Common myeloid progenitor, CD34-positive (primary cell): ENCODE measurements around the gene ZNF304.
"Not testable (repeated sequence)": the region's sequence is repeated elsewhere in the genome, so short reads cannot be mapped to it uniquely, and the experiment has no call there.

Experiments
- CTCF ChIA-PET: fragments of 350-600 bp; sonication (Branson Sonifier 250); formaldehyde crosslinking; loops from one replicate; lab custom pipeline; 2021; ENCODE audit warnings: antibody characterized with exemption; lab: Charles Lee
- POLR2A ChIA-PET: fragments of 350-600 bp; sonication (Branson Sonifier 250); formaldehyde crosslinking; loops from one replicate; lab custom pipeline; 2021; ENCODE audit warnings: antibody characterized with exemption; lab: Charles Lee
- DNase-seq, 3 donors: peaks; one replicate each; pipeline versions ENCODE4 v3.0.0 to v3.0.0-alpha.2; 2013
- H3K27ac ChIP-seq, 2 experiments: 1 replicate in 1 of 2; 2 replicates in 1 of 2; pipeline ENCODE4 v1.7.0; 2013; ENCODE audit warnings: inconsistent platforms in 2 of 2, low read length in 2 of 2, mild to moderate bottlenecking in 2 of 2, low read depth in 1 of 2, moderate library complexity in 1 of 2; ENCODE audit not compliant: severe bottlenecking in 2 of 2, insufficient read depth in 1 of 2, poor library complexity in 1 of 2
- H3K27me3 ChIP-seq, 5 experiments: replicated peaks in 2 of 5; 1 replicate in 3 of 5; 2 replicates in 2 of 5; pipeline versions ENCODE4 v1.6.1 to v1.7.0; 2013; ENCODE audit warnings: low read length in 4 of 5, mild to moderate bottlenecking in 2 of 5, moderate library complexity in 2 of 5, inconsistent platforms in 1 of 5; ENCODE audit not compliant: insufficient read depth in 5 of 5, control insufficient read depth in 4 of 5
- H3K36me3 ChIP-seq, 4 experiments: 1 replicate in 2 of 4; 2 replicates in 2 of 4; pipeline versions ENCODE4 v1.6.1 to v1.7.0; 2013; ENCODE audit warnings: low read length in 3 of 4, control low read depth in 1 of 4, mild to moderate bottlenecking in 1 of 4; ENCODE audit not compliant: control insufficient read depth in 4 of 4, insufficient read depth in 4 of 4
- H3K4me1 ChIP-seq, 4 experiments: 1 replicate in 3 of 4; 2 replicates in 1 of 4; pipeline versions ENCODE4 v1.6.1 to v1.7.1; 2013; ENCODE audit warnings: low read length in 3 of 4, mild to moderate bottlenecking in 3 of 4, control low read depth in 1 of 4, inconsistent platforms in 1 of 4, moderate library complexity in 1 of 4; ENCODE audit not compliant: control insufficient read depth in 4 of 4, insufficient read depth in 4 of 4; ENCODE audit errors: control extremely low read depth in 1 of 4
- H3K4me3 ChIP-seq, 7 experiments: 1 replicate in 4 of 7; 2 replicates in 3 of 7; pipeline versions ENCODE4 v1.5.1 to v1.7.0; 2013; ENCODE audit warnings: mild to moderate bottlenecking in 7 of 7, low read length in 6 of 7, moderate library complexity in 6 of 7, inconsistent platforms in 2 of 7, low read depth in 2 of 7, control low read depth in 1 of 7; ENCODE audit not compliant: insufficient read depth in 4 of 7, control insufficient read depth in 1 of 7; ENCODE audit errors: extremely low read depth in 1 of 7
- H3K9me3 ChIP-seq, 5 experiments: 1 replicate in 4 of 5; 2 replicates in 1 of 5; pipeline versions ENCODE4 v1.6.1 to v1.7.1; 2013; ENCODE audit warnings: low read length in 4 of 5, mild to moderate bottlenecking in 2 of 5, inconsistent platforms in 1 of 5, low read depth in 1 of 5, moderate library complexity in 1 of 5; ENCODE audit not compliant: control insufficient read depth in 4 of 5, insufficient read depth in 2 of 5; ENCODE audit errors: control extremely low read depth in 1 of 5
- WGBS: methylation state at CpG from one replicate; pipeline ENCODE4 v1.1.5; 2013; ENCODE audit not compliant: insufficient coverage; 5-methylcytosine and 5-hydroxymethylcytosine counted together

ZNF304 gene

DNA sequence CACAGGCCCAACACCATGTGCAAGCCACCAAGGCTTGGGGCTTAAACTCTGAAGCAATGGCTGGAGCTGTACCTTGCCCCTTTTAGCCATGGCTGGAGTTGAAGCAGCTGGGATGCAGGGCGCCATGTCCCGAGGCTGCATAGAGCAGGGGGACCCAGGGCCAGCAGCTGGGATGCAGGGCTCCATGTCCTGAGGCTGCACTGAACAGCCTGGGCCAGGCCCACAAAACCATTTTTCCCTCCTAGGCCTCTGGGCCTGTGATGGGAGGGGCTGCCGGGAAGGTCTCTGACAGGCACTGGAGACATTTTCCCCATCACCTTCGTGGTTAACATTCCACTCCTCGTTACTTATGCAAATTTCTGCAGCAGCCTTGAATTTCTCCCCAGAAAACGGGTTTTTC, 23.1 kb downstream of the ZNF304 start:
- H3K36me3 ChIP-seq, result peaks cover 28 to 73% (median 49%) of the 10 kb centered on the region in 4 experiments
- CTCF ChIA-PET, result no interaction called here
- DNase-seq, result no peak
- H3K4me1 ChIP-seq, result no peaks in the 10 kb centered on the region
- no peaks in the 10 kb centered on the region for H3K27me3 ChIP-seq
- no peak overlapping the region for H3K4me3 ChIP-seq
- H3K9me3 ChIP-seq, result peaks cover 2 to 53% (median 40%) of the 10 kb centered on the region in 5 experiments
- WGBS, result 100% methylated on average over 6 of the region's 6 CpGs
- POLR2A ChIA-PET, result no interaction called here
- no peak overlapping the region for H3K27ac ChIP-seq

GRCh38 chr19:57374647-57375046, 23.6 kb downstream of the ZNF304 start:
- H3K4me1 ChIP-seq, H3K27ac ChIP-seq, DNase-seq, H3K27me3 ChIP-seq, H3K4me3 ChIP-seq, CTCF ChIA-PET, POLR2A ChIA-PET: not testable (repeated sequence)
- peaks cover 2 to 56% (median 41%) of the 10 kb centered on the region in 5 experiments for H3K9me3 ChIP-seq
- peaks cover 28 to 73% (median 49%) of the 10 kb centered on the region in 4 experiments for H3K36me3 ChIP-seq
- WGBS, result 100% methylated on average over 1 of the region's 2 CpGs

DNA sequence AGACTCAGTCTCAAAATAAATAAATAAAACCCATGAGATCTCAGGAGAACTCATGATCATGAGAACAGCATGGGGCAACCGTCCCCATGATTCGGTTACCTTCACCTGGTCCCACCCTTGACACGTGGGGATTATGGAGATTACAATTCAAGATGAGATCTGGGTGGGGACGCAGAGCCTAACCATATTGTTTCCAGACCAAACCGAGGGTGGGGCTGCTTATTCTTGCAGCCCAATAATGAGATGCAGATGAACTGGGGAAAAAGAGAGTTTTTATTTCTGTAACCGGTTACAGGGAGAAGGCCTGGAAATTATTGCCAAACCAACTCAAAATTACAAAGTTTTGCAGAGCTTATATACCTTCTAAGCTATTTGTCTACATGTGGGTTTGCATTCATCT, 25.1 kb downstream of the ZNF304 start:
- no peak overlapping the region for H3K27ac ChIP-seq
- DNase-seq, result no peak
- H3K9me3 ChIP-seq, result peaks cover 2 to 60% (median 44%) of the 10 kb centered on the region in 5 experiments
- ChIA-PET CTCF (no interaction called here), POLR2A (no interaction called here)
- H3K27me3 ChIP-seq, result no peaks in the 10 kb centered on the region
- H3K4me3 ChIP-seq, result no peak overlapping the region
- peaks cover 28 to 73% (median 48%) of the 10 kb centered on the region in 4 experiments for H3K36me3 ChIP-seq
- 94% methylated on average over 4 of the region's 6 CpGs for WGBS
- H3K4me1 ChIP-seq, result no peaks in the 10 kb centered on the region

DNA sequence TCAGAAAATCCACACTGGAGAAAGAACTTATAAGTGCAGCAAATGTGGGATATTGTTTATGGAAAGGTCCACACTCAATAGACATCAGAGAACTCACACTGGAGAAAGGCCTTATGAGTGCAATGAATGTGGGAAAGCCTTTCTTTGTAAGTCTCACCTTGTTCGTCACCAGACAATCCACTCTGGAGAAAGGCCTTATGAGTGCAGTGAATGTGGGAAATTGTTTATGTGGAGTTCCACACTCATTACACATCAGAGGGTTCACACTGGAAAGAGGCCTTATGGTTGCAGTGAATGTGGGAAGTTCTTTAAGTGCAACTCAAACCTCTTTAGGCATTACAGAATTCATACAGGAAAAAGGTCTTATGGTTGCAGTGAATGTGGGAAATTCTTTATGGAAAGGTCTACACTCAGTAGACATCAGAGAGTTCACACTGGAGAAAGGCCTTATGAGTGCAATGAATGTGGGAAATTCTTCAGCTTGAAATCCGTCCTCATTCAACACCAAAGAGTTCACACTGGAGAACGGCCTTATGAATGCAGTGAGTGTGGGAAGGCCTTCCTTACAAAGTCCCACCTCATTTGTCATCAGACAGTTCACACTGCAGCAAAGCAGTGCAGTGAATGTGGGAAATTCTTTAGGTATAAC, 26.6 kb downstream of the ZNF304 start:
- Histone ChIP-seq H3K4me1 (no peaks in the 10 kb centered on the region), H3K9me3 (peaks cover 2 to 58% (median 44%) of the 10 kb centered on the region in 5 experiments), H3K27me3 (no peaks in the 10 kb centered on the region), H3K36me3 (peaks cover 20 to 58% (median 37%) of the 10 kb centered on the region in 4 experiments), H3K27ac (no peak overlapping the region), H3K4me3 (peak overlapping the region in 1 of 7 experiments; percentile 17)
- POLR2A ChIA-PET, result no interaction called here
- no peak for DNase-seq
- CTCF ChIA-PET, result no interaction called here
- 100% methylated on average over 2 of the region's 3 CpGs for WGBS

DNA sequence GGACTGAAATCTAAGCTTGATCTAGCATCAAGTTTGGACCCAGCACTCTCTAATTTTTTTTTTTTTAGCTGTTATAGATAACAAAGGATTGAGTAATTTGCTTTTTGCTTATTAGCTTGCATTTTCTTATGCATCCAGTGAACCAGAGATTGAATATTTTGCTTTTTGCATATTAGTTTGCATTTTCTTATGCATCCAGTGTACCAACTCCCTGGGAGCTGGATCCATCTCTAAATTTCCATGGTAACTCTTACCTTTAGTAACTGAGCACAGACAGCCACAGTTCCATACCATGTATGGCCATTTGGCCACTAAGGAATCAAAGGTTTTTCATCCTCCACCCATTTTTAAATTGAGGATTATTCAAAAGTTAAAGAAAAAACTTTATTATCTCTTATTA, 29.9 kb downstream of the ZNF304 start:
- POLR2A ChIA-PET, result no interaction called here
- no peak overlapping the region for H3K4me3 ChIP-seq

DNA sequence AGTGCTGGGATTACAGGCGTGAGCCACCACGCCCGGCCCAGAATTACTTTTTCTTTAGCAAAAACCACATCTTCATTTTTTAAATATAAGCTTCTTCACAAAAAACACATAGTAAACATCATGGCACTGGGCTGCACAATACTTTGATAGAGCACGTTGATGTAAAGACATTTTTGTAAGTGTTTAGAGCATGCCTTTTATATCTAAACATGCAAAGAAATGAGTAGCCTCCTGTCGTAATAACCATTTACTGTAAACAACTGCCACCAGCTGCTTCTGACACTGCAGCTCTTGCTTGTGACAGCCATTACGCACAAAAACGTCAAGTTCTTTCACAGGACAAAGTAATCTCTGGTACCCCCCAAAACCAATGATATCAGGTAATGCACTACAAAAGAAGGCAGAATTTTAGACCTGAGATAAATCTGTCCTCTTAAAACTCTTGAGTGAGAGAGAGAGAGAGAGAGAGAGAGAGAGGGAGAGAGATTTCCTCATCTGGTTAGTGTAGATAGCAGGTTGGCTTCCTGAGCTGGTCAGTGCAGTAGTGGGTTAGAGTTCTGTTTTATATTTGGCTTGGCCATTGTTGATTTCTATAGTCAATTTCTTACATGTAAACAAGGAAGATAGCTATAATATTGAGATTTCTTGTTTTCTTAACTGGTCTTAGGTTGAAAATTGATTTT, 31.9 kb downstream of the ZNF304 start:
- Histone ChIP-seq H3K9me3 (peaks cover 0 to 24% (median 12%) of the 10 kb centered on the region in 5 experiments), H3K4me1 (no peaks in the 10 kb centered on the region), H3K27me3 (no peaks in the 10 kb centered on the region), H3K4me3 (no peak overlapping the region), H3K36me3 (peaks cover 3 to 8% (median 4%) of the 10 kb centered on the region in 4 experiments), H3K27ac (no peak overlapping the region)
- POLR2A ChIA-PET, result no interaction called here
- peak in 1 of 3 donors; percentile 26 for DNase-seq
- WGBS, result 92% methylated on average over 2 of the region's 7 CpGs
- CTCF ChIA-PET, result interaction anchor here (0.7 kb wide), 2 partner anchors 14 to 15 kb away, joined by 3 to 4 read pairs; no protein-coding TSS in a partner anchor

More for the DNA sequence above, 29.9 kb downstream of the ZNF304 start:
- Histone ChIP-seq H3K9me3 (peaks cover 2 to 39% (median 30%) of the 10 kb centered on the region in 5 experiments), H3K4me1 (no peaks in the 10 kb centered on the region), H3K27me3 (no peaks in the 10 kb centered on the region), H3K27ac (no peak overlapping the region), H3K36me3 (peaks cover 17 to 27% (median 18%) of the 10 kb centered on the region in 4 experiments)
- no peak for DNase-seq
- CTCF ChIA-PET, result no interaction called here
